ENCODE measurements around the gene AGO3.

- TF ChIP-seq, protein P1, sequence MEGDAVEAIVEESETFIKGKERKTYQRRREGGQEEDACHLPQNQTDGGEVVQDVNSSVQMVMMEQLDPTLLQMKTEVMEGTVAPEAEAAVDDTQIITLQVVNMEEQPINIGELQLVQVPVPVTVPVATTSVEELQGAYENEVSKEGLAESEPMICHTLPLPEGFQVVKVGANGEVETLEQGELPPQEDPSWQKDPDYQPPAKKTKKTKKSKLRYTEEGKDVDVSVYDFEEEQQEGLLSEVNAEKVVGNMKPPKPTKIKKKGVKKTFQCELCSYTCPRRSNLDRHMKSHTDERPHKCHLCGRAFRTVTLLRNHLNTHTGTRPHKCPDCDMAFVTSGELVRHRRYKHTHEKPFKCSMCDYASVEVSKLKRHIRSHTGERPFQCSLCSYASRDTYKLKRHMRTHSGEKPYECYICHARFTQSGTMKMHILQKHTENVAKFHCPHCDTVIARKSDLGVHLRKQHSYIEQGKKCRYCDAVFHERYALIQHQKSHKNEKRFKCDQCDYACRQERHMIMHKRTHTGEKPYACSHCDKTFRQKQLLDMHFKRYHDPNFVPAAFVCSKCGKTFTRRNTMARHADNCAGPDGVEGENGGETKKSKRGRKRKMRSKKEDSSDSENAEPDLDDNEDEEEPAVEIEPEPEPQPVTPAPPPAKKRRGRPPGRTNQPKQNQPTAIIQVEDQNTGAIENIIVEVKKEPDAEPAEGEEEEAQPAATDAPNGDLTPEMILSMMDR (IDR thresholded peaks at IDR 0.05; ENCODE audit: low read depth, low read length, missing input control) = no peak
- TF ChIP-seq JUND (IDR thresholded peaks at IDR 0.05) (no peak), TAF1 (conservative IDR thresholded peaks at IDR 0.05) (no peak), FOXA1 (IDR thresholded peaks at IDR 0.05) (no peak), YY1 (IDR thresholded peaks at IDR 0.05) (no peak), RAD21 (IDR thresholded peaks at IDR 0.05) (no peak)
- TF ChIP-seq, protein P2, sequence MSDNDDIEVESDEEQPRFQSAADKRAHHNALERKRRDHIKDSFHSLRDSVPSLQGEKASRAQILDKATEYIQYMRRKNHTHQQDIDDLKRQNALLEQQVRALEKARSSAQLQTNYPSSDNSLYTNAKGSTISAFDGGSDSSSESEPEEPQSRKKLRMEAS (IDR thresholded peaks at IDR 0.05) = no peak
- TF ChIP-seq, protein P3, sequence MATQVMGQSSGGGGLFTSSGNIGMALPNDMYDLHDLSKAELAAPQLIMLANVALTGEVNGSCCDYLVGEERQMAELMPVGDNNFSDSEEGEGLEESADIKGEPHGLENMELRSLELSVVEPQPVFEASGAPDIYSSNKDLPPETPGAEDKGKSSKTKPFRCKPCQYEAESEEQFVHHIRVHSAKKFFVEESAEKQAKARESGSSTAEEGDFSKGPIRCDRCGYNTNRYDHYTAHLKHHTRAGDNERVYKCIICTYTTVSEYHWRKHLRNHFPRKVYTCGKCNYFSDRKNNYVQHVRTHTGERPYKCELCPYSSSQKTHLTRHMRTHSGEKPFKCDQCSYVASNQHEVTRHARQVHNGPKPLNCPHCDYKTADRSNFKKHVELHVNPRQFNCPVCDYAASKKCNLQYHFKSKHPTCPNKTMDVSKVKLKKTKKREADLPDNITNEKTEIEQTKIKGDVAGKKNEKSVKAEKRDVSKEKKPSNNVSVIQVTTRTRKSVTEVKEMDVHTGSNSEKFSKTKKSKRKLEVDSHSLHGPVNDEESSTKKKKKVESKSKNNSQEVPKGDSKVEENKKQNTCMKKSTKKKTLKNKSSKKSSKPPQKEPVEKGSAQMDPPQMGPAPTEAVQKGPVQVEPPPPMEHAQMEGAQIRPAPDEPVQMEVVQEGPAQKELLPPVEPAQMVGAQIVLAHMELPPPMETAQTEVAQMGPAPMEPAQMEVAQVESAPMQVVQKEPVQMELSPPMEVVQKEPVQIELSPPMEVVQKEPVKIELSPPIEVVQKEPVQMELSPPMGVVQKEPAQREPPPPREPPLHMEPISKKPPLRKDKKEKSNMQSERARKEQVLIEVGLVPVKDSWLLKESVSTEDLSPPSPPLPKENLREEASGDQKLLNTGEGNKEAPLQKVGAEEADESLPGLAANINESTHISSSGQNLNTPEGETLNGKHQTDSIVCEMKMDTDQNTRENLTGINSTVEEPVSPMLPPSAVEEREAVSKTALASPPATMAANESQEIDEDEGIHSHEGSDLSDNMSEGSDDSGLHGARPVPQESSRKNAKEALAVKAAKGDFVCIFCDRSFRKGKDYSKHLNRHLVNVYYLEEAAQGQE (IDR thresholded peaks at IDR 0.05) = no peak
- TF ChIP-seq, protein P4, sequence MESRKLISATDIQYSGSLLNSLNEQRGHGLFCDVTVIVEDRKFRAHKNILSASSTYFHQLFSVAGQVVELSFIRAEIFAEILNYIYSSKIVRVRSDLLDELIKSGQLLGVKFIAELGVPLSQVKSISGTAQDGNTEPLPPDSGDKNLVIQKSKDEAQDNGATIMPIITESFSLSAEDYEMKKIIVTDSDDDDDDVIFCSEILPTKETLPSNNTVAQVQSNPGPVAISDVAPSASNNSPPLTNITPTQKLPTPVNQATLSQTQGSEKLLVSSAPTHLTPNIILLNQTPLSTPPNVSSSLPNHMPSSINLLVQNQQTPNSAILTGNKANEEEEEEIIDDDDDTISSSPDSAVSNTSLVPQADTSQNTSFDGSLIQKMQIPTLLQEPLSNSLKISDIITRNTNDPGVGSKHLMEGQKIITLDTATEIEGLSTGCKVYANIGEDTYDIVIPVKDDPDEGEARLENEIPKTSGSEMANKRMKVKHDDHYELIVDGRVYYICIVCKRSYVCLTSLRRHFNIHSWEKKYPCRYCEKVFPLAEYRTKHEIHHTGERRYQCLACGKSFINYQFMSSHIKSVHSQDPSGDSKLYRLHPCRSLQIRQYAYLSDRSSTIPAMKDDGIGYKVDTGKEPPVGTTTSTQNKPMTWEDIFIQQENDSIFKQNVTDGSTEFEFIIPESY (IDR thresholded peaks at IDR 0.05) = no peak
Measured at GRCh38 chr1:35931446-35932157, 697 bp downstream of the AGO3 start.

All from liver (tissue), 3 donors.